Activated CD4-positive, CD25-positive, alpha-beta regulatory T cell (primary cell): ENCODE measurements around the gene BCAR1.
"Not testable (repeated sequence)": the region's sequence is repeated elsewhere in the genome, so short reads cannot be mapped to it uniquely, and the experiment has no call there.

Source experiments
- DNase-seq, 4 experiments: peaks; one replicate each; lab custom pipeline; 2025; lab: John Stamatoyannopoulos, UW

BCAR1 gene

GRCh38 chr16:75225092-75225491 lies 26.3 kb downstream of the BCAR1 start:
- no peak for DNase-seq

DNA sequence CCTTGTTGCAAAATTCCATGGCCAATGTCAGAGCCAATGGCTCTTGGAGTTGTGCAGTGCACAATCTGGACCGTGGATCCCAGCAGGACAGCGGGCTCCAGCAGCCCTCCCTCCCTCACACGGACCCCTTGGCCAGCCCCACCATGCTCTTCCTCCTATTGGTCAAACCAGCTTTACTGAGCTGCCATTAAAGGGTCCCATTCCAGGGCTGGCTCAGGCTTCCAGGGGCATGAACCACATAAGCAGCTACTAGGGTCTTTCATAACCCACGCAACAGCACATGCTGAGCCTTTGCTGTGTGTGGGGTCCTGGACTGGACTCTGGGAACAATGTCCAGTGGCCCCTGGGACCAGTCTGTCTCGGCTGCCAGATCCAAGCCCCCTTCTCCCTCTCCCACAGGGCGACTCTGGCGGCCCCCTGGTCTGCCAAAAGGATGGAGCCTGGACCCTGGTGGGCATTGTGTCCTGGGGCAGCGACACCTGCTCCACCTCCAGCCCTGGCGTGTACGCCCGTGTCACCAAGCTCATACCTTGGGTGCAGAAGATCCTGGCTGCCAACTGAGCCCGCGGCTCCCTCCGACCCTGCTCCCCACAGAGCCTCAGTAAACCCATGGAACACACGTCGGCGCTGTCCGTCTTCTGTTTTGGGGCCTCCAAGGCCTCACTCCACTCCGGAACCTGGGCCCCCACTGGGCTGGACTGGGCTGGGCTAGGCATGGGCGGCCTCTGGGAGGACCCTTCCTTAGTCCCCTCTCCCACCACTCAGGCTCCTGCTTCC lies 26.9 kb downstream of the BCAR1 start:
- no peak for DNase-seq

GRCh38 chr16:75223129-75223528 lies 28.3 kb downstream of the BCAR1 start:
- DNase-seq = not testable (repeated sequence)

- no peak for DNase-seq
Measured at GRCh38 chr16:75222271-75222783, 29.1 kb downstream of the BCAR1 start.

GRCh38 chr16:75219838-75220237 lies 31.6 kb downstream of the BCAR1 start:
- no peak for DNase-seq

- no peak for DNase-seq
Measured at GRCh38 chr16:75219088-75219487, 32.3 kb downstream of the BCAR1 start.

GRCh38 chr16:75218256-75219076 lies 33.0 kb downstream of the BCAR1 start, which contains the start of gene CTRB1:
Gene CTRB1 (plus strand): TSS chr16:75218988. CDS start chr16:75219008, 20 bp downstream.
- no peak for DNase-seq

DNA sequence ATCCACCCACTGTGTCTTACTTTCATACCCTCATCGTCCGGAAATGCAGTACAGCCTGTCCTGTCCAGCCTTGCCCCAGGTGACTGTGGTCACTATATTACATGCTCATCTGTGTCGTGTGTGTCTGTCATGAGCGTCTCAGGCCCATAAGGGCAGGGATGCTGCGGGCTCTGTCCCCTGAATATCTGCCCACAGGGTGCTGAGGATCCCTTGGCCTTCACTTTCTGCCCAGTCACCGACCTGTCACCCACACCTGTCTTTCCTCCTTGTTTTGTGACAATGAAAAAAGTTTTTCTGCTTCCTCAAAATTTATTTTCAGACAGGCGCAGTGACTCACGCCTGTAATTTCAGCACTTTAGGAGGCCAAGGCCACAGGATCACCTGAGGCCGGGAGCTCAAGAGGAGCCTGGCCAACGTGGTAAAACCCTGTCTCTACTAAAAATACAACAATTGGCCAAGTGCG lies 34.0 kb downstream of the BCAR1 start:
- no peak for DNase-seq

DNA sequence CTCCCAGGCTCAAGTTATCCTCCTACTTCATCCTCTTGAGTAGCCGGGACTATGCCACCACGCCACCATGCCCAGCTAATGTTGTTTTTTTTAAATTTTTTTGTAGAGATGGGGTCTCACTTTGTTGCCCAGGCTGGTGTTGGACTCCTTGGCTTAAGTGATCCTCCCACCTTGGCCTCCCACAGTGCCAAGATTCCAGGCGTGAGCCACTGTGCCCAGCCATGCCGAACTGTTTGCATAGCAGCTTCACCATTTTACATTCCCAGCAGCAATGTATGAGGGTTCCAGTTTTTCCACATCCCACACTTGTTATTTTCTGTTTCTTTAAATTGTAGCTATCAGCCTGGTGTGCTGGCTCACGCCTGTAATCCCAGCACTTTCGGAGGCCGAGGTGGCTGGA lies 34.8 kb downstream of the BCAR1 start:
- no peak for DNase-seq

DNA sequence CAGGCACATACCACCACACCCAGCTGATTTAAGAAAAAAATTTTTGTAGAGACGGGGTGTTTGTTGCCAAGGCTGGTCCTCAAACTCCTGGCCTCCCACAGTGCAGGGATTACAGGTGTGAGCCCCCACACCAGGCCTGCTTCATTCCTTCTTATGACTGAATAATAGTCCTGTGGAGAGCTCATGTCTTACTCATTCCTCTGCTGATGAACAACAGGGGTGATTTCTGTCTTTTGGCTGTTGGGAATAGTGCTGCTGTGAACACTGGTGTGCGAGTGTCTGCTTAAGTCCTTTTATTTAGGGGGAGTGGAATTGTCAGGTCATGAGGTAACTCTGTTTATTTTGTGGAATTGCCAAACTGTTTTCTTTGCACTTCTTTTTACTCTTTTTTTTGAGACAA lies 35.3 kb downstream of the BCAR1 start:
- no peak for DNase-seq

DNA sequence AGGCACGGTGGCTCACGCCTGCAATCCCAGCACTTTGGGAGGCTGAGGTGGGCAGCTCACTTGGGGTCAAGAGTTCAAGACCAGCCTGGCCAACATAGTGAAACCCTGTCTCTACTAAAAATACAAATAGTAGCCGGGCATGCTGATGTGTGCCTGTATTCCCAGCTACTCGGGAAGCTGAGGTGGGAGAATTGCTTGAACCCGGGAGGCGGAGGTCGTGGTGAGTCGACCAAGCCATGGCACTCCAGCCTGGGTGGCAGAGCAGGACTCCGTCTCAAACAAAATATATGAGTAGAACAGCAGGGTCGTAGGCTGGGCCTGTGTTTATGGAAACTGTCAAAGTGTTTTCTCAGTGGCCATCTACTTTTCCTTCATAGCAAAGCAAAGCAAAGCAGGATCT lies 40.1 kb downstream of the BCAR1 start:
- not testable (repeated sequence) for DNase-seq

- DNase-seq = no peak
Measured at GRCh38 chr16:75209944-75210343, 41.5 kb downstream of the BCAR1 start.

GRCh38 chr16:75209514-75209913 lies 41.9 kb downstream of the BCAR1 start:
- not testable (repeated sequence) for DNase-seq

- DNase-seq = no peak
Measured at GRCh38 chr16:75208861-75209505, 42.4 kb downstream of the BCAR1 start.

DNA sequence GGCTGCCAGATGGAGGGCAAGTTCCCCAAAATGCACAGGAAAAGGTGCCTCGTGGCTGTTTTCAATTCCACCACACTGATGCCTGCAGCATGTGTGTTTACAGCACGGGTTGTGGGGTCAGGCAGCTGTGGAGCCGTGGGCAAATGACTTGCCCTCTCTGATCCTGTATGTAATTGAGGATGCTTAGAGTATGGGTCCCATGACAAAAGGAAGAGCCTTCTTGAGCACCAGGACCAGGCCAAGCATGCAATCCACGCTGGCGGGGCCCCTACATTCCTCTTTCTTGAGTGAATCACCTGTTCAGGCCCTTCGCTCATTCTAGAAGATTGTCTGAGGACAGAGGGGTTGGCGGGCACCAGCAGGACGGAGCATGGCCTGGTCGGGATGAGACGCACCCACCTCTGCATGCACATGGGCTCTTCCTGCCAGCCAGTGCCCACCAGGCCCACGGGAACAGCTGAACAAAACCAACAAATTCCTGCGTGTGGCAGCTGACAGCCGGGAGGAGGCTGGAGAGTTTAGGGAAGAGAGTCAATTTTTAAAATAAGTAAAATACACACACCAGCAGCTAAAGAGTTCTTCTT lies 43.1 kb downstream of the BCAR1 start:
- DNase-seq = no peak

DNA sequence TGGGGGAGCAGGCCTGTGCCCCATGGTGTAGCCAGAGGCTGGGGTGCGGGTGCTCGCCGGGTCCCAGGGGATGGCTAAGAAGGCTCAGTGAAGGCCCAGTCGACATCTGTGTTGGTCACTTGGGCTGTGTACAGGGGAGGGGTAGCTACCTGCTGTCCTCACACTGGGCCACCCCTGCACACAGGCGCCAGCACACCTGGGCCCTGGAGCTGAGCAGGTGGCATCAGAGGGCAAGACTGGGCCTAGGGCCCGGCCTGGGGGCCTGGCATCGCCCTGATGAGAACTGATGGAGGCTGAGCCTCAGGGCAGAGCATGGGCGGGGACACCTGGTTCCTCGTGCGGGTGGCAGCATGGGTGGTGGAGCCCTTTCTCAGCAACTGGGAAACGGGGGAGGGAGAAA lies 43.6 kb downstream of the BCAR1 start:
- no peak for DNase-seq

DNA sequence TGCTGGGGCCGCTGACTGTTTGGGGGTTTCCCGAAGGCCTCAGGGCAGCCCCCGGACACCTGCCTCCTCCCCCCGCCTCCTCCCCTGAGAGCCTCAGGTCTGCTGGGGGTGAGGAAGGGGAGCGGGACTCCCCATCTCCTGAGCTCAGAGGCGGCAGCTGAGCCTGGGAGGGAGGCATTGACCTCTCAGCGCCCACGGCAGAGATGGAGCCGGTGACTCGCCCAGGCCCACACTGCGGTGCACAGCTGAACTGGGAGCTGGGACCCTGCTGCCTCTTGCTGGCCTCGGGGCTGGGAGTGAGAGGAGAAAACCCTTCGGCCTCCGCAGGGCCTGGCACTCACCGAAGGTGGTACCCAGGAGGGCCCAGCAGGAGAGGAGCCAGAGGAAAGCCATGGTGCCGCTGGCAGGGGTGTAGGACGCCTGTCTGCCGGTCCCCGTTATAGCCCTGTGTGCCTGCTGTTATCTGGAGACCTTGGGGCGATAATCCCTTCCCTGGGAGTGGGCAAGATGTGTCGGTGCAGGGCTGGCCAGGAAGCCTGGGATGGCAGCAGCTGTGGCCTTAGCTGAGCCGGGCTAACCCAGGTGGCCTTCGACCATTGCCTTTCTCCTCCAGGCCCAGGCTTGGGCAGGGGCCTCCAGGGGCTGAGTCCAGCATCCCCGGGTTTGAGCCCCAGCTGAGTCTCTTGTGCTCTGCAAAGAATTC lies 44.5 kb downstream of the BCAR1 start, which contains the start of gene CTRB2:
CTRB2 (minus strand) TSS at position 413 of the 703 bp plus-strand sequence; CDS start at position 393, 20 bp downstream.
- no peak for DNase-seq

GRCh38 chr16:75205961-75206748 lies 45.3 kb downstream of the BCAR1 start:
- DNase-seq = not testable (repeated sequence)

- not testable (repeated sequence) for DNase-seq
Measured at GRCh38 chr16:75205438-75205837, 46.0 kb downstream of the BCAR1 start.

DNA sequence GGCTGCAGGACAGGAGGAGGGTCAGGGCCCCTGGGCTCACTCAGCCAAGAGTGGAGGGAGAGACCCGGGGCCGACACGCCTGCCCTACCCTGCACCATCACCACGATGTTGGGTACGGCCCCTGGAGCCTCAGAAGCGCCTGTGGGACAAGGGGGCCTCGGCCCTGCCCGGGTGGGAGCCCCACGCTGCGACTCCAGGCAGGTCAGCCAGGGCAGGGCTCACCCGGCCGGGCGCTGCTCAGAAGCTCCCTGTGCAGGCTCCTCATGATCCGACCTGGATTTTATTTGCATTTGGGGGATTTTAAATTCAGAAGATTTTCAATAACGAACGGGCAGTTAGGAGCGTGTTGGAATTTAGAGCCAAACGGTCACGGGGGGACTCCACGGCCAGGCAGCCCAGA lies 46.5 kb downstream of the BCAR1 start:
- not testable (repeated sequence) for DNase-seq
